Measurements from ENCODE around the gene EPHA3.
A peak's percentile ranks its signal among the peaks of the same experiment; 100 is the strongest.

DNA sequence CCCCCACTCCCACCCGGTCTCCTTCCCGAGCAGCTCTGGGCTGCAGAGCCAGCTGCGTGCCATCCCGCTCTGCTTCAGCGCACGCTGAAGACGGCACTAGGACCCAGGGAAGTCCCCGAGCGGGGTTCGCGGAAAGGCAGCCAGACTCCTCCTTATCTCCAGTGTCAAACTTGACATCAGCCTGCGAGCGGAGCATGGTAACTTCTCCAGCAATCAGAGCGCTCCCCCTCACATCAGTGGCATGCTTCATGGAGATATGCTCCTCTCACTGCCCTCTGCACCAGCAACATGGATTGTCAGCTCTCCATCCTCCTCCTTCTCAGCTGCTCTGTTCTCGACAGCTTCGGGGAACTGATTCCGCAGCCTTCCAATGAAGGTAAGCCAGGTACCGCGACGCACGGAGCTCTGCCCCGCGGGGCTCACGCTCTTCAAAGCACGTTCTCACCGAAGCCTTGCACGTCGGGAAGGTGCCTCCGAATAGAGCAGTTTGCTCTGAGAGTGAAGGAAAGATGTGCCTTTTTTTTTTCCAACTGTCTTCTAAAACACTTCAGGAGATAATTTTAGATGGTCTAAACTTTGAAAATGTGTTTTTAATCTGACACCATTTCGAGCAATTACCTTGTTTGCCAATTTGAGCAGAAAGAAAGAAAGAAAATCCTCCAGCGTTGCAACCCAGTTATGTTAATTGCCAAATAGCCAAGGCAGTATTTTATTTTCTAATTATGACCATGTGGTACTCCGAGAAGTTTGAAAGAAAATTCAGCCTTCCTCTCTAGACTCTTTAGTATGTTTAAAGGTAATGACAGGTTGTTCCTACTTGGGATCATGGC lies at the start of gene EPHA3:
- TF ChIP-seq ETV6 (CRISPR knock-in tag; IDR thresholded peaks at IDR 0.05), result peak; percentile 82
- TF ChIP-seq, protein P1, sequence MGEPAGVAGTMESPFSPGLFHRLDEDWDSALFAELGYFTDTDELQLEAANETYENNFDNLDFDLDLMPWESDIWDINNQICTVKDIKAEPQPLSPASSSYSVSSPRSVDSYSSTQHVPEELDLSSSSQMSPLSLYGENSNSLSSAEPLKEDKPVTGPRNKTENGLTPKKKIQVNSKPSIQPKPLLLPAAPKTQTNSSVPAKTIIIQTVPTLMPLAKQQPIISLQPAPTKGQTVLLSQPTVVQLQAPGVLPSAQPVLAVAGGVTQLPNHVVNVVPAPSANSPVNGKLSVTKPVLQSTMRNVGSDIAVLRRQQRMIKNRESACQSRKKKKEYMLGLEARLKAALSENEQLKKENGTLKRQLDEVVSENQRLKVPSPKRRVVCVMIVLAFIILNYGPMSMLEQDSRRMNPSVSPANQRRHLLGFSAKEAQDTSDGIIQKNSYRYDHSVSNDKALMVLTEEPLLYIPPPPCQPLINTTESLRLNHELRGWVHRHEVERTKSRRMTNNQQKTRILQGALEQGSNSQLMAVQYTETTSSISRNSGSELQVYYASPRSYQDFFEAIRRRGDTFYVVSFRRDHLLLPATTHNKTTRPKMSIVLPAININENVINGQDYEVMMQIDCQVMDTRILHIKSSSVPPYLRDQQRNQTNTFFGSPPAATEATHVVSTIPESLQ (CRISPR knock-in tag; IDR thresholded peaks at IDR 0.05), result no peak
- no peak for TF ChIP-seq SMAD3 (CRISPR knock-in tag; IDR thresholded peaks at IDR 0.05; ENCODE audit: borderline replicate concordance)
- TF ChIP-seq, protein P2, sequence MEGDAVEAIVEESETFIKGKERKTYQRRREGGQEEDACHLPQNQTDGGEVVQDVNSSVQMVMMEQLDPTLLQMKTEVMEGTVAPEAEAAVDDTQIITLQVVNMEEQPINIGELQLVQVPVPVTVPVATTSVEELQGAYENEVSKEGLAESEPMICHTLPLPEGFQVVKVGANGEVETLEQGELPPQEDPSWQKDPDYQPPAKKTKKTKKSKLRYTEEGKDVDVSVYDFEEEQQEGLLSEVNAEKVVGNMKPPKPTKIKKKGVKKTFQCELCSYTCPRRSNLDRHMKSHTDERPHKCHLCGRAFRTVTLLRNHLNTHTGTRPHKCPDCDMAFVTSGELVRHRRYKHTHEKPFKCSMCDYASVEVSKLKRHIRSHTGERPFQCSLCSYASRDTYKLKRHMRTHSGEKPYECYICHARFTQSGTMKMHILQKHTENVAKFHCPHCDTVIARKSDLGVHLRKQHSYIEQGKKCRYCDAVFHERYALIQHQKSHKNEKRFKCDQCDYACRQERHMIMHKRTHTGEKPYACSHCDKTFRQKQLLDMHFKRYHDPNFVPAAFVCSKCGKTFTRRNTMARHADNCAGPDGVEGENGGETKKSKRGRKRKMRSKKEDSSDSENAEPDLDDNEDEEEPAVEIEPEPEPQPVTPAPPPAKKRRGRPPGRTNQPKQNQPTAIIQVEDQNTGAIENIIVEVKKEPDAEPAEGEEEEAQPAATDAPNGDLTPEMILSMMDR (IDR thresholded peaks at IDR 0.05), result no peak
- TF ChIP-seq, protein P3, sequence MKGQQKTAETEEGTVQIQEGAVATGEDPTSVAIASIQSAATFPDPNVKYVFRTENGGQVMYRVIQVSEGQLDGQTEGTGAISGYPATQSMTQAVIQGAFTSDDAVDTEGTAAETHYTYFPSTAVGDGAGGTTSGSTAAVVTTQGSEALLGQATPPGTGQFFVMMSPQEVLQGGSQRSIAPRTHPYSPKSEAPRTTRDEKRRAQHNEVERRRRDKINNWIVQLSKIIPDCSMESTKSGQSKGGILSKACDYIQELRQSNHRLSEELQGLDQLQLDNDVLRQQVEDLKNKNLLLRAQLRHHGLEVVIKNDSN (CRISPR knock-in tag; IDR thresholded peaks at IDR 0.05), result no peak

All from WTC11 (cell line).